HepG2 (cell line): Measurements from ENCODE around the gene FKBP1B.

ENCODE experiments used
- CHD2 ChIP-seq: IDR thresholded peaks from 2 replicates; pipeline ENCODE4 v1.6.1; 2011; ENCODE audit warnings: low read depth, low read length, improper control_type of control experiment
- CTCF ChIP-seq: sonication (generic); formaldehyde crosslinking; IDR thresholded peaks from 2 replicates; pipeline ENCODE4 v1.5.0; 2020; ENCODE audit warnings: mild to moderate bottlenecking, missing genetic modification reagents, moderate library complexity
- NR1H2 ChIP-seq: sonication (generic); formaldehyde crosslinking; IDR thresholded peaks from 2 replicates; pipeline ENCODE4 v1.8.1; 2022; ENCODE audit warnings: low read depth, missing genetic modification reagents, borderline replicate concordance
- STAT6 ChIP-seq: sonication (generic); formaldehyde crosslinking; IDR thresholded peaks from 2 replicates; pipeline ENCODE4 v1.4.0; 2020; ENCODE audit warnings: missing genetic modification reagents, mild to moderate bottlenecking, borderline replicate concordance
- U2AF1 ChIP-seq: fragments of 200-400 bp; formaldehyde crosslinking; optimal IDR thresholded peaks from 2 replicates; pipeline ENCODE3; 2017; ENCODE audit warnings: mild to moderate bottlenecking, low read depth, low read length
- UBTF ChIP-seq: sonication (generic); formaldehyde crosslinking; IDR thresholded peaks from 2 replicates; pipeline ENCODE4 v1.4.0; 2020; ENCODE audit warnings: mild to moderate bottlenecking, missing genetic modification reagents
- USF2 ChIP-seq, 2 experiments: sonication (generic) in 1 of 2; formaldehyde crosslinking in 1 of 2; IDR thresholded peaks; 2 replicates each; pipeline versions ENCODE4 v1.5.1 to v1.6.1; 2011 to 2020; ENCODE audit warnings: borderline replicate concordance in 1 of 2, low read depth in 1 of 2, low read length in 1 of 2, mild to moderate bottlenecking in 1 of 2, missing genetic modification reagents in 1 of 2, moderate library complexity in 1 of 2
- ZBTB7A ChIP-seq: sonication (generic); formaldehyde crosslinking; IDR thresholded peaks from 2 replicates; pipeline ENCODE4 v1.8.0; 2022; ENCODE audit warnings: mild to moderate bottlenecking, missing genetic modification reagents
- ZNF24 ChIP-seq: fragments of 450-650 bp; IDR thresholded peaks from 2 replicates; pipeline ENCODE4 v1.6.1; 2017; ENCODE audit warnings: antibody characterized with exemption, mild to moderate bottlenecking
- ZNF367 ChIP-seq: sonication (generic); formaldehyde crosslinking; IDR thresholded peaks from 2 replicates; pipeline ENCODE4 v1.4.0; 2020; ENCODE audit warnings: missing genetic modification reagents, borderline replicate concordance
- ZNF629 ChIP-seq: sonication (generic); formaldehyde crosslinking; conservative IDR thresholded peaks from 2 replicates; pipeline ENCODE4 v1.5.0; 2020; ENCODE audit warnings: missing genetic modification reagents
- TF ChIP-seq, protein P1 (sequence below): IDR thresholded peaks from 2 replicates; pipeline ENCODE4 v1.6.1; 2016; ENCODE audit warnings: missing compliant biosample characterization, missing genetic modification reagents, borderline replicate concordance

DNA sequence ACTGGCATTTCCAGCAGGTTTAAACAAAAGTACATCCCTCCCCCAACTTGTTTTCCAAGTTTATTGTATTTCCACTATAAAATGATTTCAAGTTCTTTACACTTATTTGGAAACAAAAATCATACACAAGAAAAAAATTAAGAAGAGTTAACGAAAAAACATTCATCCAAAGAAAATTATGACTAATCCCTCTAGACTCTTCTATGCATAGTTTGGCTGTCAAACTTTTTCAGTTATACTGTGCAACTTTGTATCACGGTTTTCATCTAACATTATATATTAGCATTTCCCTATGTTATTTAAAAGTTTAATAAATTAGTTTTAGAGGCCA, 3.0 kb upstream of the FKBP1B start:
- no peak for TF ChIP-seq U2AF1
- no peak for TF ChIP-seq USF2 (IDR thresholded peaks at IDR 0.05; ENCODE audit: low read depth, low read length)
- no peak for TF ChIP-seq USF2 (CRISPR knock-in tag; IDR thresholded peaks at IDR 0.05; ENCODE audit: borderline replicate concordance)
- no peak for TF ChIP-seq ZNF367 (CRISPR knock-in tag)
- TF ChIP-seq CTCF (CRISPR knock-in tag), result no peak
- no peak for TF ChIP-seq CHD2
- TF ChIP-seq, protein P1, sequence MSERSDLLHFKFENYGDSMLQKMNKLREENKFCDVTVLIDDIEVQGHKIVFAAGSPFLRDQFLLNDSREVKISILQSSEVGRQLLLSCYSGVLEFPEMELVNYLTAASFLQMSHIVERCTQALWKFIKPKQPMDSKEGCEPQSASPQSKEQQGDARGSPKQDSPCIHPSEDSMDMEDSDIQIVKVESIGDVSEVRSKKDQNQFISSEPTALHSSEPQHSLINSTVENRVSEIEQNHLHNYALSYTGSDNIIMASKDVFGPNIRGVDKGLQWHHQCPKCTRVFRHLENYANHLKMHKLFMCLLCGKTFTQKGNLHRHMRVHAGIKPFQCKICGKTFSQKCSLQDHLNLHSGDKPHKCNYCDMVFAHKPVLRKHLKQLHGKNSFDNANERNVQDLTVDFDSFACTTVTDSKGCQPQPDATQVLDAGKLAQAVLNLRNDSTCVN (CRISPR knock-in tag), result no peak
- no peak for TF ChIP-seq ZNF629
- TF ChIP-seq STAT6 (CRISPR knock-in tag), result no peak
- TF ChIP-seq NR1H2 (CRISPR knock-in tag), result no peak
- TF ChIP-seq UBTF, result no peak
- TF ChIP-seq ZNF24, result no peak
- no peak for TF ChIP-seq ZBTB7A (CRISPR knock-in tag)
